ENCODE results near the gene EML6. TPM values are rescaled to one million over a fixed set of nuclear protein-coding genes. Genes with fewer than 3 reads are reported as not detected.
"Not testable (repeated sequence)": the region's sequence is repeated elsewhere in the genome, so short reads cannot be mapped to it uniquely, and the experiment has no call there.

Gene EML6
- total RNA-seq, 2 experiments from 2014 or later: 1.2 to 1.7 TPM

- CTCF ChIA-PET: interaction anchor here (1.1 kb wide), 1 partner anchor 51 kb away, joined by 3 read pairs; no protein-coding TSS in a partner anchor
- Mint-ChIP-seq H3K36me3 (ENCODE audit: low read depth) (no peaks in the 10 kb centered on the region), H3K4me3 (no peak overlapping the region), H3K27me3 (no peaks in the 10 kb centered on the region), H3K9me3 (no peaks in the 10 kb centered on the region), H3K27ac (no peak overlapping the region), H3K4me1 (ENCODE audit: low read depth) (peaks cover 10% of the 10 kb centered on the region)
- ATAC-seq: peak; percentile 42
- no peak for DNase-seq
- TF ChIP-seq, protein P1, sequence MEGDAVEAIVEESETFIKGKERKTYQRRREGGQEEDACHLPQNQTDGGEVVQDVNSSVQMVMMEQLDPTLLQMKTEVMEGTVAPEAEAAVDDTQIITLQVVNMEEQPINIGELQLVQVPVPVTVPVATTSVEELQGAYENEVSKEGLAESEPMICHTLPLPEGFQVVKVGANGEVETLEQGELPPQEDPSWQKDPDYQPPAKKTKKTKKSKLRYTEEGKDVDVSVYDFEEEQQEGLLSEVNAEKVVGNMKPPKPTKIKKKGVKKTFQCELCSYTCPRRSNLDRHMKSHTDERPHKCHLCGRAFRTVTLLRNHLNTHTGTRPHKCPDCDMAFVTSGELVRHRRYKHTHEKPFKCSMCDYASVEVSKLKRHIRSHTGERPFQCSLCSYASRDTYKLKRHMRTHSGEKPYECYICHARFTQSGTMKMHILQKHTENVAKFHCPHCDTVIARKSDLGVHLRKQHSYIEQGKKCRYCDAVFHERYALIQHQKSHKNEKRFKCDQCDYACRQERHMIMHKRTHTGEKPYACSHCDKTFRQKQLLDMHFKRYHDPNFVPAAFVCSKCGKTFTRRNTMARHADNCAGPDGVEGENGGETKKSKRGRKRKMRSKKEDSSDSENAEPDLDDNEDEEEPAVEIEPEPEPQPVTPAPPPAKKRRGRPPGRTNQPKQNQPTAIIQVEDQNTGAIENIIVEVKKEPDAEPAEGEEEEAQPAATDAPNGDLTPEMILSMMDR (IDR thresholded peaks at IDR 0.05): no peak
- intact Hi-C loops (cut with micrococcal nuclease): no loop called here
- POLR2A ChIA-PET: no interaction called here
Measured at GRCh38 chr2:54867457-54867856, 144.0 kb downstream of the EML6 start.

DNA sequence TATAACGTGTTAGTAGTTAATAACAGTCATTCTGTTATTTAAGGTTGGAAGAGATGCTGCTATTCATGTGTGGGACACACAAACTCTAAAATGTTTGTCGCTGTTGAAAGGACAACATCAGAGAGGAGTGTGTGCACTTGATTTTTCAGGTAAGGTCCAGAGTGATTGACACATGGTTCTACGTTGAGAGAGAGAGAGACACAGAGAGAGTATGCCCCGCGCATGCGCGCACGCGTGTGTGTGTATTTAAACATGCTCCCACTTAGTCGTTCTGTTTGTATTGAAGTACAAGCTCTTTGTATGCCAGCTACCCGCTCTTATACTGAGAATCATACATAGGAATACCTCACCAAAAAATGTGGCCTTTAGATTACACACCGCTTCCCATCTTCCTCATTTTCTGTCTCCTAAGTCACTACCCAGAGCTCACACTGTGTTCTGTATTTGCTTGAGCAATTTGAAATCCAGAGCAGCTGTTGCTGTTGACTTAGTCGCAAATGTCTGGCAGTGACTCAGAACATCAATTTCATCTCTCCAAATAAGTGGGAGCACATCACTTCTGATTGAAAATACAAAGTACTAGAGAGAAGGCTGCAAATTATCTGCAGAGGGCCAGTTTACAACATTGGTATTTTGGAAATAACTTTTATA is 148.1 kb downstream of the EML6 start:
- Mint-ChIP-seq H3K27me3 (no peaks in the 10 kb centered on the region), H3K27ac (no peak overlapping the region), H3K9me3 (no peaks in the 10 kb centered on the region), H3K4me1 (ENCODE audit: low read depth) (peaks cover 9% of the 10 kb centered on the region), H3K36me3 (ENCODE audit: low read depth) (no peaks in the 10 kb centered on the region), H3K4me3 (no peak overlapping the region)
- ChIA-PET POLR2A (no interaction called here), CTCF (interaction anchor here (0.7 kb wide), 1 partner anchor 20 kb away, joined by 3 read pairs; no protein-coding TSS in a partner anchor)
- intact Hi-C loops (cut with micrococcal nuclease): no loop called here
- no peak for ATAC-seq
- TF ChIP-seq, protein P1 (IDR thresholded peaks at IDR 0.05): no peak
- DNase-seq: no peak

- no peaks in the 10 kb centered on the region for H3K27me3 Mint-ChIP-seq
- DNase-seq (no peak), ATAC-seq (no peak)
- CTCF ChIA-PET: interaction anchor here (1.5 kb wide), 1 partner anchor 34 kb away, joined by 5 read pairs; no protein-coding TSS in a partner anchor
- H3K4me1 Mint-ChIP-seq (ENCODE audit: low read depth): peaks cover 1% of the 10 kb centered on the region
- H3K9me3 Mint-ChIP-seq: no peaks in the 10 kb centered on the region
- H3K4me3 Mint-ChIP-seq: no peak overlapping the region
- intact Hi-C loops (cut with micrococcal nuclease): no loop called here
- H3K27ac Mint-ChIP-seq: no peak overlapping the region
- POLR2A ChIA-PET: no interaction called here
- no peaks in the 10 kb centered on the region for H3K36me3 Mint-ChIP-seq (ENCODE audit: low read depth)
- TF ChIP-seq, protein P1 (IDR thresholded peaks at IDR 0.05): no peak
Measured at GRCh38 chr2:54872780-54873179, 149.3 kb downstream of the EML6 start.

GRCh38 chr2:54873236-54873635 is 149.8 kb downstream of the EML6 start:
- H3K9me3 Mint-ChIP-seq; intact Hi-C loops (cut with micrococcal nuclease); POLR2A ChIA-PET; DNase-seq; H3K27me3 Mint-ChIP-seq; H3K4me1 Mint-ChIP-seq (ENCODE audit: low read depth); H3K27ac Mint-ChIP-seq; ATAC-seq; H3K36me3 Mint-ChIP-seq (ENCODE audit: low read depth); H3K4me3 Mint-ChIP-seq: not testable (repeated sequence)
- CTCF ChIA-PET: interaction anchor here (1.5 kb wide), 1 partner anchor 34 kb away, joined by 5 read pairs; no protein-coding TSS in a partner anchor

DNA sequence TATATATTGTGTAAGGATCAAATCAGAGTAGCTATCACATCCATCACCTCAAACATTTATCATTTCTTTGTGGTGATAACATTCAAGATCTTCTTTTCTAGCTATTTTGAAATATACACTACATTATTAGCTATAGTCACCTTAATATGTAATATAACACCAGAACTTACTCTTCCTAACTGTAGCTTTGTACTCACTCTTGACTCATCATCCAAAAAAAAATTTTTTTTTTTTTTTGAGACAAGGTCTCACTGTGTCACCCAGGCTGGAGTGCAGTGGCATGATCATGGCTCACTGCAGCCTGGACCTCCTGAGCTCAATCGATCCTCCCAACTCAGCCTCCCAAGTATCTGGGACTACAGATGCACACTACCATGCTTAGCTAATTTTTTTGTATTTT is 153.3 kb downstream of the EML6 start:
- no peak overlapping the region for H3K4me3 Mint-ChIP-seq
- no peaks in the 10 kb centered on the region for H3K4me1 Mint-ChIP-seq (ENCODE audit: low read depth)
- ATAC-seq (no peak), DNase-seq (no peak)
- TF ChIP-seq, protein P1 (IDR thresholded peaks at IDR 0.05): no peak
- intact Hi-C loops (cut with micrococcal nuclease): loop anchor here (1.0 kb wide), 1 partner anchor 17 kb away; no protein-coding TSS in a partner anchor
- no peaks in the 10 kb centered on the region for H3K27me3 Mint-ChIP-seq
- H3K27ac Mint-ChIP-seq: no peak overlapping the region
- no peaks in the 10 kb centered on the region for H3K9me3 Mint-ChIP-seq
- POLR2A ChIA-PET: no interaction called here
- H3K36me3 Mint-ChIP-seq (ENCODE audit: low read depth): no peaks in the 10 kb centered on the region
- CTCF ChIA-PET: interaction anchor here (0.9 to 2.4 kb wide), 4 partner anchors 23 to 291 kb away, joined by 4 to 8 read pairs (median 4); no protein-coding TSS in a partner anchor

All from activated CD8-positive, alpha-beta T cell treated with anti-CD3 and anti-CD28 coated beads for 36 hours (primary cell).